Esophagus squamous epithelium (tissue), 4 donors: ENCODE results near the gene ADGRV1.

Source experiments
- CTCF ChIP-seq, 6 experiments: fragments of 450-650 bp in 4 of 6; fragments of 200-600 bp in 2 of 6; sonication (generic) in 2 of 6; IDR thresholded peaks; one replicate each; pipeline ENCODE4 v1.5.1; 2016 to 2019; ENCODE audit warnings: antibody characterized with exemption in 6 of 6, mild to moderate bottlenecking in 4 of 6, moderate library complexity in 4 of 6
- POLR2A ChIP-seq, 4 donors: fragments of 450-650 bp; IDR thresholded peaks; one replicate each; pipeline ENCODE4 v1.6.1; 2017; ENCODE audit warnings: antibody characterized with exemption in 4 of 4, mild to moderate bottlenecking in 4 of 4, moderate library complexity in 3 of 4

GRCh38 chr5:90947667-90948066 is 389.1 kb downstream of the ADGRV1 start:
- TF ChIP-seq CTCF (IDR thresholded peaks at IDR 0.05), result no peak
- no peak for TF ChIP-seq POLR2A (IDR thresholded peaks at IDR 0.05)
